Endodermal cell (in vitro differentiated cells): ENCODE data around the gene TMUB1. TPM values are rescaled to one million over a fixed set of nuclear protein-coding genes. Genes with fewer than 3 reads are reported as not detected.

Experiments
- DNase-seq: peaks from one replicate; pipeline ENCODE4 v3.0.0-alpha.2; 2017
- H3K27ac ChIP-seq: 2 replicates; pipeline ENCODE4 v1.5.1; 2013; ENCODE audit warnings: mild to moderate bottlenecking, low read depth, low read length, moderate library complexity
- H3K27me3 ChIP-seq: 2 replicates; pipeline ENCODE4 v1.6.1; 2013; ENCODE audit warnings: mild to moderate bottlenecking, low read length, moderate library complexity; ENCODE audit not compliant: insufficient read depth, control insufficient read depth, poor library complexity, severe bottlenecking
- H3K36me3 ChIP-seq: 2 replicates; pipeline ENCODE4 v1.7.0; 2013; ENCODE audit warnings: mild to moderate bottlenecking, low read length, moderate library complexity; ENCODE audit not compliant: control insufficient read depth, insufficient read depth
- H3K4me1 ChIP-seq: one replicate; pipeline ENCODE4 v1.7.0; 2013; ENCODE audit warnings: low read length; ENCODE audit not compliant: control insufficient read depth, insufficient read depth
- H3K4me3 ChIP-seq: 2 replicates; pipeline ENCODE4 v1.5.1; 2013; ENCODE audit warnings: mild to moderate bottlenecking, low read length, moderate library complexity
- H3K9ac ChIP-seq: 2 replicates; pipeline ENCODE4 v1.6.1; 2013; ENCODE audit warnings: mild to moderate bottlenecking, low read length, moderate library complexity; ENCODE audit not compliant: poor library complexity, severe bottlenecking; ENCODE audit errors: extremely low read depth
- H3K9me3 ChIP-seq: 2 replicates; pipeline ENCODE4 v1.6.1; 2013; ENCODE audit warnings: mild to moderate bottlenecking, low read length, moderate library complexity; ENCODE audit not compliant: control insufficient read depth
- H3K27ac Mint-ChIP-seq: 2 replicates; pipeline ENCODE4 v1.8.0; 2020; ENCODE audit warnings: mixed read lengths
- H3K27me3 Mint-ChIP-seq: 2 replicates; pipeline ENCODE4 v1.8.0; 2021; ENCODE audit warnings: mild to moderate bottlenecking, mixed read lengths; ENCODE audit not compliant: insufficient read depth
- H3K36me3 Mint-ChIP-seq: 2 replicates; pipeline ENCODE4 v1.8.0; 2020; ENCODE audit warnings: low read depth, mixed read lengths
- H3K4me1 Mint-ChIP-seq: 2 replicates; pipeline ENCODE4 v1.8.0; 2020; ENCODE audit warnings: mixed read lengths
- H3K4me3 Mint-ChIP-seq: 2 replicates; pipeline ENCODE4 v1.8.0; 2020; ENCODE audit warnings: mild to moderate bottlenecking, moderate library complexity, mixed read lengths
- H3K9me3 Mint-ChIP-seq: 2 replicates; pipeline ENCODE4 v1.8.0; 2020; ENCODE audit warnings: mild to moderate bottlenecking, mixed read lengths
- CTCF ChIP-seq: fragments of 200-600 bp; sonication (generic); conservative IDR thresholded peaks from 2 replicates; pipeline ENCODE4 v1.5.0; 2021; ENCODE audit warnings: antibody characterized with exemption, mild to moderate bottlenecking
- WGBS, 2 experiments: methylation state at CpG; one replicate each; pipeline versions ENCODE4 v1.1.5 to v1.1.7; 2013; ENCODE audit warnings: missing lambda C conversion rate in 2 of 2, mixed read lengths in 1 of 2; ENCODE audit not compliant: insufficient coverage in 1 of 2, insufficient read length in 1 of 2; 5-methylcytosine and 5-hydroxymethylcytosine counted together
- total RNA-seq, 2 donors: library from RNA; stranded (reverse); fragmentation: NEBNext Ultra II Directional in 1 of 2; extraction: Animal tissue kit (Norgen Biotek cat#: 25700) in 1 of 2; gene quantifications; 2 replicates in 1 of 2; 3 replicates in 1 of 2; pipeline ENCODE4 v1.2.1, GENCODE V29; 2021

Gene TMUB1
- total RNA-seq, 2 donors from 2014 or later, result 48.1 to 52.6 TPM

GRCh38 chr7:151128144-151128543, 44.9 kb upstream of the TMUB1 start:
- H3K27ac Mint-ChIP-seq, result no peak overlapping the region
- peaks cover 4% of the 10 kb centered on the region for H3K4me1 ChIP-seq
- H3K9me3 Mint-ChIP-seq, result no peaks in the 10 kb centered on the region
- no peaks in the 10 kb centered on the region for H3K27me3 ChIP-seq
- H3K9ac ChIP-seq, result no peak overlapping the region
- no peak overlapping the region for H3K27ac ChIP-seq
- no peak overlapping the region for H3K4me3 Mint-ChIP-seq
- H3K9me3 ChIP-seq, result no peaks in the 10 kb centered on the region
- H3K4me1 Mint-ChIP-seq, result peaks cover 2% of the 10 kb centered on the region
- H3K36me3 ChIP-seq, result peaks cover 35% of the 10 kb centered on the region
- H3K4me3 ChIP-seq, result no peak overlapping the region
- no peak for DNase-seq
- H3K36me3 Mint-ChIP-seq, result peaks cover 49% of the 10 kb centered on the region
- WGBS, 2 experiments, result 77 to 86% methylated on average over 5 to 14 of the region's 14 CpGs
- peaks cover 4% of the 10 kb centered on the region for H3K27me3 Mint-ChIP-seq
- no peak for TF ChIP-seq CTCF

- peaks cover 4% of the 10 kb centered on the region for H3K27me3 Mint-ChIP-seq
- H3K9me3 Mint-ChIP-seq, result no peaks in the 10 kb centered on the region
- Histone ChIP-seq H3K4me3 (no peak overlapping the region), H3K9ac (no peak overlapping the region), H3K27me3 (no peaks in the 10 kb centered on the region), H3K36me3 (peaks cover 27% of the 10 kb centered on the region), H3K4me1 (peaks cover 4% of the 10 kb centered on the region), H3K9me3 (no peaks in the 10 kb centered on the region), H3K27ac (no peak overlapping the region)
- no peak for DNase-seq
- no peak overlapping the region for H3K27ac Mint-ChIP-seq
- peaks cover 41% of the 10 kb centered on the region for H3K36me3 Mint-ChIP-seq
- no peak for TF ChIP-seq CTCF
- WGBS, 2 experiments, result 60 to 73% methylated on average over 10 to 18 of the region's 19 CpGs
- peaks cover 2% of the 10 kb centered on the region for H3K4me1 Mint-ChIP-seq
- peak overlapping the region; percentile 64 for H3K4me3 Mint-ChIP-seq
Measured at GRCh38 chr7:151126491-151127137, 43.3 kb upstream of the TMUB1 start.

- peaks cover 24% of the 10 kb centered on the region for H3K36me3 ChIP-seq
- no peak for TF ChIP-seq CTCF
Measured at GRCh38 chr7:151125846-151126481, 42.7 kb upstream of the TMUB1 start.

More at GRCh38 chr7:151125846-151126481, 42.7 kb upstream of the TMUB1 start:
- Histone ChIP-seq H3K27ac (no peak overlapping the region), H3K4me1 (peaks cover 4% of the 10 kb centered on the region), H3K4me3 (peak overlapping the region; percentile 73), H3K9me3 (no peaks in the 10 kb centered on the region), H3K9ac (no peak overlapping the region), H3K27me3 (no peaks in the 10 kb centered on the region)
- H3K27ac Mint-ChIP-seq, result no peak overlapping the region
- H3K4me3 Mint-ChIP-seq, result peak overlapping the region; percentile 64
- DNase-seq, result peak; percentile 78
- no peaks in the 10 kb centered on the region for H3K9me3 Mint-ChIP-seq
- H3K36me3 Mint-ChIP-seq, result peaks cover 47% of the 10 kb centered on the region
- H3K27me3 Mint-ChIP-seq, result peaks cover 4% of the 10 kb centered on the region
- 6 to 13% methylated on average over 10 to 58 of the region's 58 CpGs for WGBS, 2 experiments
- peaks cover 2% of the 10 kb centered on the region for H3K4me1 Mint-ChIP-seq
